ENCODE results near the gene PTH1R. TPM values are rescaled to one million over a fixed set of nuclear protein-coding genes. Genes with fewer than 3 reads are reported as not detected.

The PTH1R gene
- total and polyA plus RNA-seq, 3 donors from 2014 or later: 8.4 to 11.3 (median 10.2) TPM

DNA sequence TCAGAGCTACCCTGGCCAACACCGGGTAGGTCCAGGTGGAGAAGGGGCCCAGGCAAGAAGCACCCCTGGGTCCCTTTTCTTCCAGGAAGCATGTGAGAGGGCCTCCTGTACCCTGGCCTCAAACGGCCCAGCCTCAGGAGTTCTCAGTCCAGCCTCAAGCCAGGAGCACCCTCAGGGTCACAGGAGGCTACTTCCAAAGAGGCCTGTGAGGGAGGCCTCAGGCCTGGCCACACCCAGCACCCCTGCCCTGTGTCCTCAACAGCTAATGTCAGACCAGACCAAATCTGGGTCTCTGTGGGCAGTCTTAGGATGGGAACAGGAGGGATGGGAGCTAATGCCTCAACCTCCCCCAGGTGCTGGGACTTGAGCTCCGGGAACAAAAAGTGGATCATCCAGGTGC, 23.5 kb downstream of the PTH1R start:
- TF ChIP-seq CTCF (IDR thresholded peaks at IDR 0.05) (no peak), POLR2A (IDR thresholded peaks at IDR 0.05) (no peak)
- peaks cover 10% of the 10 kb centered on the region for H3K4me1 ChIP-seq
- no peak for DNase-seq
- H3K36me3 ChIP-seq (ENCODE audit: low read depth, missing control alignments): no peaks in the 10 kb centered on the region
- H3K9me3 ChIP-seq: no peaks in the 10 kb centered on the region
- H3K27me3 ChIP-seq: no peaks in the 10 kb centered on the region
- no peak overlapping the region for H3K27ac ChIP-seq
- intact Hi-C loops (cut with DNase I; ENCODE audit: low total_unique reads): loop anchor here (5.0 kb wide), 1 partner anchor 199 kb away; the partner anchor contains the start of gene TMIE
- no peak overlapping the region for H3K4me3 ChIP-seq
- WGBS, 2 donors: 84 to 89% methylated on average over 2 to 3 of the region's 3 CpGs

DNA sequence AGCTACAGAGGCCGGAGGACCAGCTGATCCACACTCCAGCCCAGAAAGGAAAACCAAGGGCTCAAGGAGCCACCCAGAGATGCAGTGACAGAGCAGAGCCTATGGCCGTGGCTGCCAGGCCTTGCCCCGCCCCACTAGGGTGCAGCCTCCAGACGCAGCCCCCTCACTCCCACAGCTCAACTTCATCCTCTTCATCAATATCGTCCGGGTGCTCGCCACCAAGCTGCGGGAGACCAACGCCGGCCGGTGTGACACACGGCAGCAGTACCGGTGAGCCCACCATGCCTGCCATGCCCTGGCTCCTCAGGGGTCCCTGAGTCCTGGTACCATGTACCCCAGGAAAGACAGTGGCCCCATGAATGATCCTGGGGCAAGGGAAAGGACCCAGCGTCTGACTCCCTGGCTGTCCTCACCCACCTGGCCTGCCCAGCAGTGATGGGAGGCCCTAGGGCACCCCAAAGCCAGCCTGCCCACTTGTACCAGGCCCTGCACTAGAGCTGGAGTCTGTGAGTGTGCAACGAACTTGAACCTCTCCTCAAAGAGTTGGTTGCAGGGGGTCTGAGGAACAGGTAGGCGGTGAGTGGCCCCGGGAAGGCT, 24.2 kb downstream of the PTH1R start:
- WGBS, 2 donors: 82 to 91% methylated on average over 4 to 17 of the region's 17 CpGs
- Histone ChIP-seq H3K4me3 (no peak overlapping the region), H3K9me3 (no peaks in the 10 kb centered on the region), H3K4me1 (peaks cover 10% of the 10 kb centered on the region), H3K36me3 (ENCODE audit: low read depth, missing control alignments) (no peaks in the 10 kb centered on the region), H3K27ac (no peak overlapping the region), H3K27me3 (no peaks in the 10 kb centered on the region)
- intact Hi-C loops (cut with DNase I; ENCODE audit: low total_unique reads): loop anchor here (5.0 kb wide), 1 partner anchor 199 kb away; the partner anchor contains the start of gene TMIE
- no peak for DNase-seq
- no peak for TF ChIP-seq POLR2A (IDR thresholded peaks at IDR 0.05)
- no peak for TF ChIP-seq CTCF (IDR thresholded peaks at IDR 0.05)

DNA sequence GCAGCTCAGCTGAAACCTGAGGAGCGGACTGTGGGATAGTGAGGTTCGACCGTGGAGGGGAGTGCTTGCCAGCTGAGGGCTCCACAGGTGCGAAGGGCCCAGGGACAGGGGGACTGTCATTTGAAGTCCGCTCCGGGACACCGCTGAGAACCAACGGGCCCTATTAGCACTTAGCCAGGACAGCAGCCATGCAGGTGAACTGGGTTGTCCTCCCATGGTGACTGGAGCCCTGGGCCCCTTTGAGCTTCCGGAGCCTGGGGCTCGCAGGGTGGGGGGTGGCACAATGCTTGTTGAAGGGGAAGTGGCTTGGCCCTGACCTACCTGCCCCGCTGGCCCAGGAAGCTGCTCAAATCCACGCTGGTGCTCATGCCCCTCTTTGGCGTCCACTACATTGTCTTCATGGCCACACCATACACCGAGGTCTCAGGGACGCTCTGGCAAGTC, 24.7 kb downstream of the PTH1R start:
- intact Hi-C loops (cut with DNase I; ENCODE audit: low total_unique reads): loop anchor here (5.0 kb wide), 1 partner anchor 200 kb away; the partner anchor contains the start of gene TMIE
- DNase-seq: no peak
- H3K4me1 ChIP-seq: peaks cover 10% of the 10 kb centered on the region
- no peaks in the 10 kb centered on the region for H3K9me3 ChIP-seq
- H3K27ac ChIP-seq: no peak overlapping the region
- TF ChIP-seq CTCF (IDR thresholded peaks at IDR 0.05): no peak
- H3K4me3 ChIP-seq: no peak overlapping the region
- 94 to 96% methylated on average over 14 to 15 of the region's 15 CpGs for WGBS, 2 donors
- no peaks in the 10 kb centered on the region for H3K27me3 ChIP-seq
- no peaks in the 10 kb centered on the region for H3K36me3 ChIP-seq (ENCODE audit: low read depth, missing control alignments)

GRCh38 chr3:46903341-46904302, 26.1 kb downstream of the PTH1R start:
- intact Hi-C loops (cut with DNase I; ENCODE audit: low total_unique reads): loop anchor here (5.0 kb wide), 1 partner anchor 201 kb away; the partner anchor contains the start of gene TMIE
- WGBS, 2 donors: 80 to 89% methylated on average over 17 to 21 of the region's 21 CpGs
- no peak for DNase-seq

More at GRCh38 chr3:46903341-46904302, 26.1 kb downstream of the PTH1R start:
- Histone ChIP-seq H3K27ac (no peak overlapping the region), H3K4me3 (no peak overlapping the region), H3K4me1 (peaks cover 7% of the 10 kb centered on the region), H3K27me3 (no peaks in the 10 kb centered on the region), H3K9me3 (no peaks in the 10 kb centered on the region), H3K36me3 (ENCODE audit: low read depth, missing control alignments) (no peaks in the 10 kb centered on the region)
- TF ChIP-seq CTCF (IDR thresholded peaks at IDR 0.05) (no peak), POLR2A (IDR thresholded peaks at IDR 0.05) (no peak)

All from testis (tissue), 3 donors.